ENCODE measurements around the gene FBXO31.

DNA sequence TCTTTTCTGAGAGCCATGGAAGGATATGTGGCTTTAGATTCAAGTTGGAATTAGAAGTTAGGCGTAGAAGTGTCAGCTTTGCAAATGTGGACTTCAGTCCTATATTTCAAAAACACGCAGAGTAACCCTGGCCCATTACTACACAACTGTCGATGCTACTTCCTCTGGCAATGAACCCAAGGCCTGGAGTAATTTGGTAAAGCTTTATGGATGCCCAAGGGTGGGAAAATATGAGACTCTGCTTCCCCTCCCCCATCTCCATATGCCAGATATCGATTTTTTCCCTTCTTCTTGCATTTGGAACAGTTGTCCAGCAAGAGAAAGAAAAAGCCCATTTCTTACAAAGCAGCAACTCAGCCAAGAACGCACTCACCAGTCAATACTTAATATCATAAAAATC lies 5.7 kb upstream of the FBXO31 start:
- TF ChIP-seq, protein P1, sequence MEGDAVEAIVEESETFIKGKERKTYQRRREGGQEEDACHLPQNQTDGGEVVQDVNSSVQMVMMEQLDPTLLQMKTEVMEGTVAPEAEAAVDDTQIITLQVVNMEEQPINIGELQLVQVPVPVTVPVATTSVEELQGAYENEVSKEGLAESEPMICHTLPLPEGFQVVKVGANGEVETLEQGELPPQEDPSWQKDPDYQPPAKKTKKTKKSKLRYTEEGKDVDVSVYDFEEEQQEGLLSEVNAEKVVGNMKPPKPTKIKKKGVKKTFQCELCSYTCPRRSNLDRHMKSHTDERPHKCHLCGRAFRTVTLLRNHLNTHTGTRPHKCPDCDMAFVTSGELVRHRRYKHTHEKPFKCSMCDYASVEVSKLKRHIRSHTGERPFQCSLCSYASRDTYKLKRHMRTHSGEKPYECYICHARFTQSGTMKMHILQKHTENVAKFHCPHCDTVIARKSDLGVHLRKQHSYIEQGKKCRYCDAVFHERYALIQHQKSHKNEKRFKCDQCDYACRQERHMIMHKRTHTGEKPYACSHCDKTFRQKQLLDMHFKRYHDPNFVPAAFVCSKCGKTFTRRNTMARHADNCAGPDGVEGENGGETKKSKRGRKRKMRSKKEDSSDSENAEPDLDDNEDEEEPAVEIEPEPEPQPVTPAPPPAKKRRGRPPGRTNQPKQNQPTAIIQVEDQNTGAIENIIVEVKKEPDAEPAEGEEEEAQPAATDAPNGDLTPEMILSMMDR (IDR thresholded peaks at IDR 0.05; ENCODE audit: borderline replicate concordance, extremely low read depth, low read length, poor library complexity, severe bottlenecking) = no peak
- no peak for TF ChIP-seq EZH2 (IDR thresholded peaks at IDR 0.05; ENCODE audit: borderline replicate concordance, low read depth, low read length, severe bottlenecking)
